ENCODE results near the gene RASGRF1.

Gene RASGRF1

DNA sequence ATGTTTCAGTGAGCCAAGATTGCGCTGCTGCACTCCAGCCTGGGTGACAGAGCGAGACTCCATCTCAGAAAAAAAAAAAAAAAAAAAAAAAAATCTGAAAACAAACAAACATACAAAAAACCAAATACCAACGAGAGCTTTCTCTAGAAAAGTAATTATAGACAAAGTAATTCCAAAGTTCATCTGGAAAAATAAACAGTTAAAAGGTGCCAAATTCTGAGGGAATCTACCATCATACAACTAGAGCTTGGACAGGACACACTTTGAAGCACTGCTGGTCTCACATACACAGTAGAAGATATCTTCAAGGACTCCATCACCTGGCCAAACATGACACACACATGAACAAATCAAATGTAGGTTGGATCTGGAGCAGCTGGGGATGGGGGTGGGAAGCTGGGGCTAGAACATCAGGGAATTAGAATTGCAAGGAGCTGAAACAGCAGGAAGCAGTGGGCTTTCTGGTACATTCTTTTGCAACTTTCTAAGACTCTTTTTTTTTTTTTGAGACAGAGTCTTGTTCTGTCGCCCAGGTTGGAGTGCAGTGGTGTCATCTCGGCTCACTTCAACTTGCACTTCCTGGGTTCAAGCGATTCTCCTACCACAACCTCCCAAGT is 104.6 kb downstream of the RASGRF1 start:
- Histone ChIP-seq H3K9me3 (ENCODE audit: insufficient read depth, low read depth, low read length) (no peaks in the 10 kb centered on the region), H3F3A (ENCODE audit: low read depth) (no peaks in the 10 kb centered on the region), H3K27me3 (ENCODE audit: insufficient read depth, low read length, poor library complexity, severe bottlenecking) (no peaks in the 10 kb centered on the region), H3K9ac (ENCODE audit: low read depth, low read length, poor library complexity, severe bottlenecking) (no peak overlapping the region), H3K36me3 (ENCODE audit: insufficient read depth, low read length) (no peaks in the 10 kb centered on the region), H3K4me2 (ENCODE audit: low read depth, low read length, poor library complexity, severe bottlenecking) (no peak overlapping the region), H3K4me3 (ENCODE audit: low read length, poor library complexity, severe bottlenecking) (no peak overlapping the region), H3K79me2 (ENCODE audit: insufficient read depth, low read length) (no peaks in the 10 kb centered on the region), H3K4me1 (ENCODE audit: insufficient read depth, low read length, poor library complexity, severe bottlenecking) (no peaks in the 10 kb centered on the region), H2AFZ (ENCODE audit: low read length) (no peak overlapping the region), H3K9me2 (replicated peaks; ENCODE audit: low read depth, low read length) (no peaks in the 10 kb centered on the region), H4K20me1 (ENCODE audit: insufficient read depth, low read length, poor library complexity, severe bottlenecking) (no peaks in the 10 kb centered on the region)
- TF ChIP-seq EZH2phosphoT487 (IDR thresholded peaks at IDR 0.05; ENCODE audit: borderline replicate concordance) = no peak
- TF ChIP-seq, protein P1, sequence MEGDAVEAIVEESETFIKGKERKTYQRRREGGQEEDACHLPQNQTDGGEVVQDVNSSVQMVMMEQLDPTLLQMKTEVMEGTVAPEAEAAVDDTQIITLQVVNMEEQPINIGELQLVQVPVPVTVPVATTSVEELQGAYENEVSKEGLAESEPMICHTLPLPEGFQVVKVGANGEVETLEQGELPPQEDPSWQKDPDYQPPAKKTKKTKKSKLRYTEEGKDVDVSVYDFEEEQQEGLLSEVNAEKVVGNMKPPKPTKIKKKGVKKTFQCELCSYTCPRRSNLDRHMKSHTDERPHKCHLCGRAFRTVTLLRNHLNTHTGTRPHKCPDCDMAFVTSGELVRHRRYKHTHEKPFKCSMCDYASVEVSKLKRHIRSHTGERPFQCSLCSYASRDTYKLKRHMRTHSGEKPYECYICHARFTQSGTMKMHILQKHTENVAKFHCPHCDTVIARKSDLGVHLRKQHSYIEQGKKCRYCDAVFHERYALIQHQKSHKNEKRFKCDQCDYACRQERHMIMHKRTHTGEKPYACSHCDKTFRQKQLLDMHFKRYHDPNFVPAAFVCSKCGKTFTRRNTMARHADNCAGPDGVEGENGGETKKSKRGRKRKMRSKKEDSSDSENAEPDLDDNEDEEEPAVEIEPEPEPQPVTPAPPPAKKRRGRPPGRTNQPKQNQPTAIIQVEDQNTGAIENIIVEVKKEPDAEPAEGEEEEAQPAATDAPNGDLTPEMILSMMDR (conservative IDR thresholded peaks at IDR 0.05; ENCODE audit: low read length) = no peak

GRCh38 chr15:78984041-78984440 is 106.5 kb downstream of the RASGRF1 start:
- Histone ChIP-seq H3K9me2 (replicated peaks; ENCODE audit: low read depth, low read length) (no peaks in the 10 kb centered on the region), H2AFZ (ENCODE audit: low read length) (no peak overlapping the region), H3K9me3 (ENCODE audit: insufficient read depth, low read depth, low read length) (no peaks in the 10 kb centered on the region), H3F3A (ENCODE audit: low read depth) (no peaks in the 10 kb centered on the region), H3K9ac (ENCODE audit: low read depth, low read length, poor library complexity, severe bottlenecking) (no peak overlapping the region), H3K4me2 (ENCODE audit: low read depth, low read length, poor library complexity, severe bottlenecking) (no peak overlapping the region), H3K27me3 (ENCODE audit: insufficient read depth, low read length, poor library complexity, severe bottlenecking) (no peaks in the 10 kb centered on the region), H3K36me3 (ENCODE audit: insufficient read depth, low read length) (no peaks in the 10 kb centered on the region), H3K4me1 (ENCODE audit: insufficient read depth, low read length, poor library complexity, severe bottlenecking) (no peaks in the 10 kb centered on the region), H3K79me2 (ENCODE audit: insufficient read depth, low read length) (no peaks in the 10 kb centered on the region), H4K20me1 (ENCODE audit: insufficient read depth, low read length, poor library complexity, severe bottlenecking) (no peaks in the 10 kb centered on the region), H3K4me3 (ENCODE audit: low read length, poor library complexity, severe bottlenecking) (no peak overlapping the region)
- no peak for TF ChIP-seq EZH2phosphoT487 (IDR thresholded peaks at IDR 0.05; ENCODE audit: borderline replicate concordance)
- TF ChIP-seq, protein P1 (conservative IDR thresholded peaks at IDR 0.05; ENCODE audit: low read length) = no peak

DNA sequence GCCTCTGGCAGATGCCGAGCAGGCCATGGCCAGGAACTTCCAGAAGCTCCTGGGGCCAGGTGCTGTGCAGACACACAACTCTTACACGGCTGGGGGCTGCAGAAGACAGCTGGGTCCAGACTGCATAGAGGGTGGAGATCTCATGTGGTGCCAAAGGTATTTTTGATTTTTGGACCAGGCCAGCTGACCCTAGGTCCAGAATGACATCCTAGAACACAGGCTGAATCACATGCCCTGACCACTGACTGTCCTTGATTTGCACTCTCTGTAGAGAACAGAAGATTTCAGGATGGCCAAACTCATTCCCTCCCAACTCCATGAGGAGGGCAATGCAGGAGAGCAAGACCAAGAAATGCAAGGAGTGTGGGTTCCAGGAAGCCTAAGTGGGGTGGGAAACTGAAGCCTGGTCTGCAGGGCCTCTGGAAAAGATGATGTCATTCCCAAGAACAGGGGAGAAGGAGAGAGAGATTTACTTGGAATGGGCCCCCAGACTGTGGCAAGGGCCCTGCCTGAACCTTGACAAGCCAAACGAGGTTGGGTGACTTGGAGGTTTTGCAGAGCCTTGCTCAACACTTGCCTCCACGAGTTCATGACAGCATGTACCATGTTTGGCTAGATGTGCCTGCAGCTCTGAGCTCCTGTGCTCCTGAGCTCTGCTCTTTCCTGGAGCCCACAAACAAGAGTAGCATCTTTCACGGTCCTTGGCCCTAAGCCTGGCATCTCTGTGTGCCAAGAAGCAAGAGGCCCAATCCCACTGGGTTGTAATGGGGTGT is 107.2 kb downstream of the RASGRF1 start:
- no peak overlapping the region for H3K4me2 ChIP-seq (ENCODE audit: low read depth, low read length, poor library complexity, severe bottlenecking)
- no peak overlapping the region for H2AFZ ChIP-seq (ENCODE audit: low read length)
- H3K4me3 ChIP-seq (ENCODE audit: low read length, poor library complexity, severe bottlenecking) = no peak overlapping the region
- no peaks in the 10 kb centered on the region for H3K36me3 ChIP-seq (ENCODE audit: insufficient read depth, low read length)
- no peaks in the 10 kb centered on the region for H3K79me2 ChIP-seq (ENCODE audit: insufficient read depth, low read length)
- H3K9me2 ChIP-seq (replicated peaks; ENCODE audit: low read depth, low read length) = no peaks in the 10 kb centered on the region
- H4K20me1 ChIP-seq (ENCODE audit: insufficient read depth, low read length, poor library complexity, severe bottlenecking) = no peaks in the 10 kb centered on the region
- TF ChIP-seq EZH2phosphoT487 (IDR thresholded peaks at IDR 0.05; ENCODE audit: borderline replicate concordance) = no peak
- TF ChIP-seq, protein P1 (conservative IDR thresholded peaks at IDR 0.05; ENCODE audit: low read length) = no peak
- no peaks in the 10 kb centered on the region for H3K9me3 ChIP-seq (ENCODE audit: insufficient read depth, low read depth, low read length)
- H3K4me1 ChIP-seq (ENCODE audit: insufficient read depth, low read length, poor library complexity, severe bottlenecking) = no peaks in the 10 kb centered on the region
- no peak overlapping the region for H3K9ac ChIP-seq (ENCODE audit: low read depth, low read length, poor library complexity, severe bottlenecking)
- H3F3A ChIP-seq (ENCODE audit: low read depth) = no peaks in the 10 kb centered on the region
- no peaks in the 10 kb centered on the region for H3K27me3 ChIP-seq (ENCODE audit: insufficient read depth, low read length, poor library complexity, severe bottlenecking)
